HG02642 (cell line): Measurements from ENCODE around the gene HOXA11.

Experiments
- ATAC-seq: cut with Tn5 transposase; IDR thresholded peaks from one replicate; pipeline ENCODE4 v1.9.1; 2021; ENCODE audit warnings: mild to moderate bottlenecking; ENCODE audit not compliant: unreplicated experiment, poor library complexity

The HOXA11 gene

DNA sequence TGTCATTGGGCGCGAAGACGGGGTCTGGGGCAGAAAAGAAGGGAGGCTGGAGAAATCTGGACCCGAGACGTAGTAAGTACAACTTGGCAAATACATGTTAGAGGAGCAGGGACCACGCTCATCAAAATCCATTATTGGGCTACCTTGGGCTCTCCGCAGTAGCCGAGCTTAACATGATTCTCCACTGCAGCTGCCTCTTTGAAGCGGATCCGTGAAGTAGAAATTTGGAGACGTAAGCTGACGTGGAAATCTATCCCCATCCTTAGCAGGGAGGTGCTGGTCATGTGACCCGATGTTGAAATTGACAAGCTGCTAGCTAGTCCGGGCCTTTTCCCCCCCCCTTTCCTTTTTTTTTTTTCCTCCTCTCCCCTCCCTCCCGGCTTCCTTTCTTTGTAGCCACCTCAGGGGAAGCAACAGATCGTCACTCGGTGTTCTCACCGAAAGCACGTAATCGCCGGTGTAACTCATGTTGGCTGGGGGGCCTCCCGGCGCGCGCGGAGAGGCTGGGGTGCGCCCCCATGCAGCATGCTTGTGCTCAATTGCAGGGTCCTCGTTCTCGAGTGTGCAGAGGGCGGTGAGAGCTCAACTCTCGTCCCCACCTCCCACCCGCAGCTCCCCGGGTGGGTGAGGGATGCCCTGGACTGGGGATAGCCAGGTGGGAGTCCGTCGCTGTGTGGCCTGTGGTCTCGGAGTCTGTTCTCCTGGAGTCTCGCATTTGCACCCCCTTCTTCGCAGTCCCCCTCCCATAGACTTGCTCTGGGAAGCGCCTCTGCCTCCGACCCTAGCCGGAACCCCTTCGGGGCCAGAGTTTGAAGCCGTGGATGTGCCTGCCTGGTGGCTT, at the start of gene HOXA11:
TSS of gene HOXA11 (minus strand) at position 220 of the 841 bp plus-strand sequence. CDS start at position 132, 88 bp downstream.
- ATAC-seq, result no peak

DNA sequence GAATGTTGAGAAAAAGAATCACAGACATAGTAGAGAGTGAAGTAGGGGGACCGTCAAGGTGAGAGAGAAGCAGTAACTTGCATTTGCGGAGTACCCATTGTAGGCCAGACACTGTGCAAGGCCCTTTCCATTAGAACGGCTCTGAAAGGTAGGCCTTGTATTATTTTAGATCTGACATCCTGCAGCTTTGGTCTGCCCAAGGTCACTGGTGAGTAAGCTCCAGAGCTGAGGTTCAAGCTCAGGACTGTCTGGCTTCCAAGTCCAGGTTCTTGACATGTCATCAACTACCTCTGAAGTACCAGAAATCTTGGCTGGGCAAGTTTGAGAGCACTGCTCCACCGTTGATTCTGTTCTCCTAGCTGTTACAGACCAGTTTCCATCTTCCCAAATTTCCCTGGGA, 44.4 kb upstream of the HOXA11 start:
- ATAC-seq, result no peak

DNA sequence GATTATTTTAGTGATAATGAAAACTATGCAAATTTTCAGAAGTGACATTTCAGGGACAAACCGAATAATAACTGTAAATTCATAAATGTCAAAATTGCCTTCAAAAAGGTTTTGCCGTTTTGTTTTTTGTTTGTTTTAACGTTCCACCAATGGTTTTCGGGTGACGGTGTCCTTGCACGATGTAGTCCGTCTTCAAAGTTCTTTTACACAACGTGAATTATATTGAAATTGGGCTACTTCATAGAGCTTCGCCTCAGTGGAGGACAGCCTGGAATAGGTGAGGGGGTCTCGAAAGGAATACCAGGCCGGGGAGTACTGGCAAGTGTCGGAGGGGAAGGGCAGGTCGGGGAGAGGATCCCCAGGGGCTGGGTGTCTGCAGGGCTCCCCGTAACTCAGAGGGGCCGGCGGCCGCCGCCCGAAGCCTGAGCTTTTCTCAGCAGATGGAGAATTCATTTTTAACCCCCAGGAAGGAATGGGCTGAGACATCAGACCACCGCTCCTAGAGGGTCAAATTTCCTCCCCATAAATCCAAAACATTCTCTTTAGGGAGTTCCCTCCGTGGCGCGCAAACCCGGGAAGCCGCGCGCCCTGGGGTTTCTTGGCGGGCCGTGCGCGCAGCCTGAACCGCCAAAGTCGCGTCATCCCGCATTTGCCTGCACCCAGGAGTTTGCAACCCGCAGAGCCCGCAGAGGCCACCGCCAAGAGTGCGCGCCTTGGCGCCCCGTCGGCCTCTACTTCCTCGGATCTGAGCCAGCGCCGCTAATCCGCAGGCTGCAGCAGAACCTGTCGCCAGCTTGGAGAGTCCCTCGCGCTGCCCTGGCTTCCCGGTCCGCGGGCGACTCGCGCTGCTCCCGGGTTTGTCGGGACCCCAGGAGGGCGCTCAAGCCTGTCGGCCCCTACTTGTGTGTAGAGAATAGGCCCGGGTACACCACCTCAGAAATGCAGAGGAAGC, 40.2 kb upstream of the HOXA11 start:
- no peak for ATAC-seq

DNA sequence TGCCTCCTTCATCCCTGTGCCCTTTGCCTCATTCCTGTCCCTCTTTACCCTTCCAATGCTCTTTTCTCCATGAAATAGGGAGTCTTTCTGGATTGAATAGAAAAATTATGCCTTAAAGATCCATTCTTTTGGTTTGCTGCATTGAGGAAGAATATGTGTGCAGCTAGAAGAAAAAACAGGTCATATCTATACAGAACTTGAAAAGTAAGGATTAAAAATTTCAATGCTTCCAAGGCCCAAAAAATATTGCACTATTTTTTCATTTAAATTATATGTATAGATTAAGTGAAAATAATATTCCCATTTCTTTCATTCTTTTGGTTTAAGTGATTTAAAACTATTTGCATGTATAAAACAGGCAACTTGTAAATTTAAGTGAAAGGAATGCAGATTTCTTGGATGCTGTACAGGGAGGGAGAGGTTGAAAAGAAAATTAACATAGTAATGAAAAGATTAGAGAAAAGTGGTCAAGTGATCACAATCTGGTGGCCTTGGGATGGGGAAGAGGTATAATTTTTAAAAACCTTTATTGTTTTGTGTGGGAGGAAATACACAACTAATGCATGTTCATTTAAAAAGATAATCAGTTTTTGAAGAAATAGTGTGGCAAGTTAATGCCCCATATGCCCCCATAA, 39.0 kb upstream of the HOXA11 start:
- no peak for ATAC-seq

DNA sequence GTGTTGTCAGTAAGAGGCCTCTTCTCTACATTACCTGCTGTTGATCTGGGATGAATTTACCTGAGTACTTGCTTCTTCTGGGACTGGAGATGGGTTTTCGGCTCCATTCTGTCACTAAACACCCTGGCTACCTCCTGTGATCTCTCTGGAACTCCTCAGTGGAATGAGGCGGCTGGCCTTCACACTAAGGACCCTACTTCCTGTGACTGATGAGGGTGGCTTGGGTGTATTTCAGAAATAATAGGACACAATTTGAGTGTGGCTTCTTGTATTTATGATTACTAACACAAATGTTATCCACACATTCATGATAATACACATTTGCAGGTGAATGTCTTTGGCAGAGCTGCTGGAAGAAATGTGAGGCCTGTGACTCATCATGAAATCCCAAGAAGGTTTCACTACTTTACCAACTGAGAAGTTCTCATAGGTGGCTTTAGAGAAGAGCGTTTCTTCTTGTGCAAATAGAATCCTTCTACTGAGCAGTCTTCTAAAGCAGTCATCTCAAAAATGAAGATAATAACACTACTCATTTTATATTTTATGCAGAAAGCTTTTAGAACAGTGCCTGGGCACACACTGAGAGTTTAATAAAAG, 36.3 kb upstream of the HOXA11 start:
- ATAC-seq, result no peak

DNA sequence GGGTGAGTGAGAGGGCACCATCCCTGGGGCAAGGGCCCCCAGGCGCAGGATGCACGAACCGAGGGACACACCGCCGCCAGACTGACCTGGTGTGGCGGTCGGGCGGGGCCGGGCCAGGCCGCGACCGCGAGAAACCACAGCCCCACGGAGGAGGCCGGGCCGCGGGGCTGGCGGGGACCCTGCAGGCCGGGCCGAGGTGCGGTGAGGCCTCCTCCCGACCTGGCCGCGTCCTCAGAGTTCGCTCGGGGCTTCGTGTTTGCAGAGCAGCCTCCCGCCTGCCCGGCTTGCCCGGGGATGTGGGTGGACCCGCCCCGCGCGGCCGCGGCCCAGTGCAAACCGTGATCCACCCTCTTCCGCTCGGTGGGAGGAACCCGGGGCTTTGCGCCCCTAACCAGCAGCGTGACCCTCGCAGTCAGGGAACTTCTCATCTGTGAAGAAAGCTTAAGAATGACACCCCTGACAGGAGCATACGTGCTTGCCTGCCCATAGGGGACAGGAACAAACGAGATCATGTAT, 35.5 kb upstream of the HOXA11 start:
- no peak for ATAC-seq

DNA sequence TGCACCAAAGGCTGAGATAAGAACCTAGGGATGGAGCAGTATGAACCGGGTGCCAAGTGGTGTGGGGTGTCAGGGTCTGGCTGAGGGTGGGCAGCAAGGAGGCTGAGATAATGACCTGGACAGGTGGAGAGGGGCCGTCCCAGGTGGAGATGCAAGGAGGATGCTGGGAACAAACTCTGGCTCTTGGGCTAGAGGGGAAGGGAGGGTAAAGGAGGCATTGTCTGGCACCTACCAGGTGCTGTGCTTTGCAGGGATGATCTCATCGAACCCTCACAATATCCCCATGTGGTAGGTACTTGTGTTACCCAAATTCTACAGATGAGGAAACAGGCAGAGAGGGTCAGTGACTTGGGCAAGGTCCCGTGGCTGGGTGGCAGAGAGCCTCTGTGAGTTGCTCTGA, 34.8 kb upstream of the HOXA11 start:
- no peak for ATAC-seq

DNA sequence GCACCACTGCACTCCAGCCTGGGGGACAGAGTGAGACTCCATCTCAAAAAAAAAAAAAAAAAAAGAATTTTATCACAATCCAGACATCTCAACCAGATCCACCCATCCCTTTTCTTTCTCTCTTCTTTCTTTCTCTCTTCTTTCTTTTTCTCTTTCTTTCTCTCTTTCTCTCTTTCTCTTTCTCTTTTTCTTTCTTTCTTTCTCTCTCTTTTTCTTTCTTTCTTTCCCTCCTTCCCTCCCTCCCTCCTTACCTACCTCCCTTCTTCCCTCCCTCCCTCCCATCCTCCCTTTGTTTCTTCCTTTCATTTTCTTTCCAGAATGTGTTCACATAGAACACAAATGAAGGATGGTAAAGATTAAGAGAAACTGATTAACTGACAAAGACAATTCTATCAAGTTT, 32.9 kb upstream of the HOXA11 start:
- no peak for ATAC-seq

DNA sequence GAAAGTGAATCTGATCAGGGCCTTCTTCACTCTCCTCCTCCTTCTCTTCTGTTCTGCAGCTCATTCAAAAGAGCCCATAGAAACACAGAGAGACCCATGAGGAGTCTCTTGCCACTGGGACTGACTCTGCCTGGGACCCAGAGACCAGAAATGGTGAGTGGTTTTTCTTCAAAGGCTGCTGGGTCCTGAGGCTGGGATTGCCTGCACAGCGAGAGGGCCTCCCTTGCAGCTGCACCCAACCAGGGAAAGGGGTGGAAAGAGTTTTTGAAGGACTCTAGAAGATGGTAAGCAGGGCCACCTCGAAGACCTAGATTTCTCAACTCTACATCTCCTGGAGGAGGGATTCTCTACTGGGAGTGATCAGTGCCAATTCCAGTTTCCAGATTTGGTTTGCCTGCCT, 30.3 kb upstream of the HOXA11 start:
- no peak for ATAC-seq

DNA sequence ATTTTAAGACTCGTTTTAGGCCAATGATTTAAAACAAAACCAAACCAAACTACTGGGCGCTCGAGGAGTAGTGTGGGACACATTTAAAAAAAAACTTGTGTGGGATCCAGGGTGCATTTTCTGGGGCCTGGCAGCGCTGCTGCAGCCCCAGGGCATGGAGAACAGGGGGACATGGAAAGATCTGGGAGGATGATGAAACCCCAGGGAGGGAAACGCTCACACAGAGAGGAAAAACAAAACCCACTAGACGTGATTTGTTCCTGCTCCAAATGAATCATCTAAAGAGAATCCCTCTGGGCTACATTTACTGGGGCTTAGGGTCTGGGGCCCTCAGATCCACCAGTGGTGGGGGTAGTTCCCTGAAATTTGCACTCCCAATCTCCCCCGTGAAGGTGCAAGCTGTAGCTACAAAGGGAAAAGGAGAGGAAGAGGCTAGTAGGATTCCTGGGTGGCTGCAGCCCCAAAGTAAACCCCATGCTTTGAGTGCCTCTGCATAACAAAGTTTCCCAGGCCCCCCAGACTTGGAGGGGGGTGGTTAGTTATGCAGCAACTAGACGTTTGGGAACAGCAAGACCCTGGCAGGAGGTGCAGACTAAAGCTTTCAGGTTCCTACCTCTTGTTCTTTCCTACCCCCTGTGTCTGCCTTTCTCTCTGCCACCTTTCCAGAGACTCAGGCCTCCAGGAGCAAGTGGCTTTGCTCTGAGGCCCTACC, 29.4 kb upstream of the HOXA11 start:
- no peak for ATAC-seq

DNA sequence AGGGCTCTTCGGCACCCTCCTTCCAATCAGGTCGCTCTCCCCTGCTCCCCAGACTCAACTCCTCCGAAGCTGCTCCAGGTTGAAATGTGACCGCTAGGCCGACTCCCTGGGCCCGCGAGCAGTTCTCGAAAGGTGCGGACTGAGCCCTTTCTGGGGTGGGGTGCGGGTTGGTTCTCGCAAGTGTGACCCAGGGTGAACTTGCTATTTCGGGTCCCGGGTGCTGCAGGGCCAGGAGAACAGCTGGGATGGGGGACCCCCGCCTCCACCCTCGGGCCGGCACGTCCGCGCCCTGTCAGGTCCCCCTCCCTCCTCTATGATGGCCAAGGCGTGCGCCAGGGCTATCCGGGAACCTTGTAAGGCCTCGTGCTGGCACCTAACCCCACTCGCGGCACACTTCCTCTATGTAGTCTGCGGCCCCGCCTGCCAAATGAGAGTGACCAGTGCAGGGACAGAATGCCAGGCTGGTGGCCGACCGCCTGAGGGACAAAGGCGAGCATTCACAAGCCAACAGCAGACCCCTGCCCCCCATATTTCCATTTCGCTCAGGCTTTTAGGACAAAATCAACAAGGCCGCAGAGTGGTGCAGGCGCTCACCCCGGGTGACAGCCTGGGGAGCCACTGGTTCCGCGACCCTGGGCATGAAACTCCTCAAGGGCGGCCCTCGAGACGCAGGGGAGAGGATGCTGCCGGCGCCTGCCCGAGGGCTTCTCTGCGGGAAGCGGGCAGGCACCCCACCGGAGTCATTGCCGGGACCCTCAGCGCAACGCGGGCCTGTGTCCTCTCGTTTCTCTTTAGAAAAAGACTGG, 28.6 kb upstream of the HOXA11 start:
- no peak for ATAC-seq

DNA sequence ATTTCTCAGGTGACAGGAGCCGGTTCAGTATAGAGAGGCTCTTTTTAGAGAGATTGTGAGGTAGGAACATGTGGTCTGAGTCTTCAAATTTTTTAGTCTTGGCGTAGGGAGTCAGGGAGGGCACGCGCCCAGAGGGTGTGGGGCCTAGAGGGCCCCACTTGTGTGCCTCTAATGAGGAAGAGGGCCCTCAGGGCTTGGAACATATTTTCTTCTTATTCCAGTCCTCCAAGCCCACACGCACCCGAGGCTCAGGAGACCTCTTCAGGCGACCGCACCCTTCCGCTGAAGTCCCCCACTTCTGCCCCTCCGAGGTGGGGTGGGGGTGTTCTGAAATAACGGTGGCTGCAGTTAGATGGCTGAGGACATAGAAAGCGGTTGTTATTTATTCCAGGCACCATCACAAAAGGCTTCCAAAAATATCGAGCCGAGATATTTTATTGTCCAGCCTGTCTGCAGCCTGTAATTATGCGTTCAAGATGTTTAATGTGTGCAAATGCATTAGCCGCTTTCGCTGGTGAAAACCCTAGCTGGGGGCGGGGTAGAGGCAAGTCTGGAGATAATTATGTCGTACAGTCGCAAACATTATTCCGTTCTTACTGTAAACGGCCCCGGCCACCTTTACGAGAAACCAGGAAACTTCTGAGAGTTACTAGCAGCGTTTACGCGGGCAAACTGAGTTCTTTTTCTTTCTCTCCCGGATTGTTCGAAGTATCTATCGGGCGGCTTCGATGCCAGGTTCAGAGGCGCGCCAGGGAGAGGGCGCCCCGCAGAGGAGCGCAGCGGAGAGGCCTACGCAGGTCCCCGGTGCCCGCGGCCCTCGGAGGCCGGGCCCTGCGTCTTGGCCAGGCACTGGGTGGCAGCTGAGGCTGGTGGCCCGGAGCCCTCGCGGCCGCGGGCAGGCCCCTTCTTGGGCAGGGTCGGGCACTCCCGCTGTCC, 27.7 kb upstream of the HOXA11 start:
- no peak for ATAC-seq

DNA sequence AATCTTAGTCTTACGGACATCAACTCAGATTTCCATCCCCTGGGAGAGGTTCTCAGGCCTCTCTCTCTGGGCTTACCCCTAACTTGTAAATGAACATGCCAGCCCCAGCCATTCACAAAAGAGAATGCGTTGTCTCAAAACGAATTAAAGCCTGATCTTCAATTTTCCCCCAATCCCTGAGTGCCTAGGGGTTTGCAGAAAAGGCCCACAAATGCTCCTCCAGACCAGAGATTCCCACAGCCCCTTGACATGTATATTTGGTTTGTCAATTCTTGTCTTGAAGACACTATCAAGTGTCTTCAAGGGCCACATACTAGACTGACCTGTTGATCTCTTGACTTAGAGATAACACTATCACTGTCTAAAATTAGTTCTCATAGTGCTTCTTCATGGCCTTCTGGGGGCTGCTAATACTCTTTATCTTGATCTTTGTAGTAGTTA, 26.8 kb upstream of the HOXA11 start:
- ATAC-seq, result no peak

DNA sequence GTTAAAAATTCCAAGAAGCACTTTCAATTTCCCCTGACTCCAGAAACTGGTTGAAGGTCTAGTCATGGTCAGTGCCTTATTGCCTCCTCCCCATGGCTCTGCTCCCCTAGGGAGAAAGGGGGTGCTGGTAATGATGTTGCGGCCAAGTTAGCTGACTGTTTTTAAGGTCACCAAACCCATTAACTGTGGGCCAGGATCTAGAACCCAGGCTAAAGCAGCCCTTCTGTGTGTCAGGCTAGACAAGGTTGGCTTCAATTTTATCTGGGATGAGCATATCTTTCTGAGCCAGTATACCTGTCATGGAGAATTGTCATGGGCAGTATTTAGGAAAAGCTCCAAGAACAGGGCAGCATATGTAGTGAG, 26.0 kb upstream of the HOXA11 start:
- ATAC-seq, result no peak

DNA sequence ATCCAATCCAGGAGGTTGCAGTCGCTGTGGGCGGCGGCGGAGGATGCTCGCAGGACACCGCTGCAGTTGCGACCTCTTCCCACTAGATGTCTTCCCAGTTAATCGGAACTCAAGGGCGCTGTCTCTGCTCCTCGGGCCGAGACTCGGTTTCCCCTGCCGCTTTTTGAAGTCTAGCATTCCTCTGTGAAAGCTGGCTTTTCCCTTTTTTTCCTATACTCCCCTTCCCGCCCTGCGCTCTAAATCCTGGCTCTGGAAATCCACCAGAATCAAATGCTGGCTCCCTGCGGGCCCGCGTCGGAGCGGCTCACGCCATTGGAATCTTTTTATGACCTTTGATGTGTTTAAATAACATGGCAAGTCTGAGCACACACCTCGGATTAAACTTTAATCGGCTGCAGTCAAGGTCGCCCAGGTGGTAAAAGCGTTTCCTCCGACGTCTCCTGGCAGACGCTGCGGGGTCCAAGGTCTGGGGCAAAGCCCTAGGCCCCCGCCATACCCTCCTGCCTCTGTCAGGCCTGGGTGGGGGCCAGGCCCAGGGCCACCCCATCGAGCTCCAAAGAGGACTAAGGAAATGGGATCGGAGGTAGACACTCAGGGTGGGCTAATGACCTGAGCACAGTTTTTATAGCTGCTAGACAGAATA, 25.5 kb upstream of the HOXA11 start:
- no peak for ATAC-seq

DNA sequence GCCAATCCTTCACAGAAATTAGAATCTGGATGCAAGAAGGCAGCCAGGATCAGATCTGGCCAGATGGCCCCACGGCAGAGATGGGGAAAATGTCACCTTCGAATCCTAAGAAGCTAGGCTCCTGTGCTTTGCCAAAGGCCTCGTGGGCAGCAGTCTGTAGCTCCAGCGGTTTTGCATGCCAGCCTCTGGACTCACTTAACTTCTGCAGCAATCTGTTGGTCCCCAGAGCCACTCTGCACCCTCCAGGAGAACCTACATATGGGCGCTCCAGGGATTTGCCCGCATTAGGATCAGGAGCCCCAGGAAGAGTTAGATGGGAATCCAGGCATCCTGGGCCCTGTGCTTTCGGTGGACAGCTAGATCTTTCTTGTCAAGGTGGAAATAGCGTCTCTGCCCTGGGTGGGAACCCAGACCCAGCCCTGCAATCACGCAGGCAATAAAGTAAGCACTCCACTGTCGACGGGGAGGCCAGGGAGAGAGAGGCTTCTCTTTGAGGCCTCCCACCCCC, 25.0 kb upstream of the HOXA11 start:
- ATAC-seq, result no peak

DNA sequence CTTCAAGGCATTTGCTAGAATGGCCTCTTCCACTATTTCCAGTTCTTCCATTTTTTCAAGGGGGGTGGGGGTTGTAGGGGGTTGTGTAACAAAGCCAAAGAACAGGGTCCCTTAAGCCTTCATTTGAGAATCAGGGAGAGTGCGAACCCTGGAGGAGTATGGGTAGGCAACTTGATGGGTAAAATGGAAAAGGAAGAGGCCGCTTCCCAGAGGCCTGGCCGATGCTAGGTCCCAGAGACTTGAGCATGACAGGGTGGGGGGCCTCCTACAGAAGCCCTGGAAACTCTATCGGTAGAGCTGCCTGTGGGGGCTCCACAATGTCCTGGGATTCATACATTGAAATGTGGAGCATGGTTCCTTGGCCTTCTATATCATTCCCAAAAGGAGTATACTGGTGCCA, 24.0 kb upstream of the HOXA11 start:
- no peak for ATAC-seq
